Mammary epithelial cell (primary cell): ENCODE measurements around the gene PRR7.

Source experiments
- EZH2 ChIP-seq: IDR thresholded peaks from 2 replicates; pipeline ENCODE4 v1.6.1; 2012; ENCODE audit warnings: low read length, inconsistent platforms, borderline replicate concordance
- TF ChIP-seq, protein P1 (sequence below), 2 donors: IDR thresholded peaks in 1 of 2; conservative IDR thresholded peaks in 1 of 2; 2 replicates each; pipeline ENCODE4 v1.5.1; 2011 to 2012; ENCODE audit warnings: inconsistent platforms in 2 of 2, low read length in 2 of 2, mild to moderate bottlenecking in 2 of 2, control low read depth in 1 of 2, low read depth in 1 of 2; ENCODE audit not compliant: insufficient read depth in 1 of 2; ENCODE audit errors: extremely low read depth in 1 of 2

DNA sequence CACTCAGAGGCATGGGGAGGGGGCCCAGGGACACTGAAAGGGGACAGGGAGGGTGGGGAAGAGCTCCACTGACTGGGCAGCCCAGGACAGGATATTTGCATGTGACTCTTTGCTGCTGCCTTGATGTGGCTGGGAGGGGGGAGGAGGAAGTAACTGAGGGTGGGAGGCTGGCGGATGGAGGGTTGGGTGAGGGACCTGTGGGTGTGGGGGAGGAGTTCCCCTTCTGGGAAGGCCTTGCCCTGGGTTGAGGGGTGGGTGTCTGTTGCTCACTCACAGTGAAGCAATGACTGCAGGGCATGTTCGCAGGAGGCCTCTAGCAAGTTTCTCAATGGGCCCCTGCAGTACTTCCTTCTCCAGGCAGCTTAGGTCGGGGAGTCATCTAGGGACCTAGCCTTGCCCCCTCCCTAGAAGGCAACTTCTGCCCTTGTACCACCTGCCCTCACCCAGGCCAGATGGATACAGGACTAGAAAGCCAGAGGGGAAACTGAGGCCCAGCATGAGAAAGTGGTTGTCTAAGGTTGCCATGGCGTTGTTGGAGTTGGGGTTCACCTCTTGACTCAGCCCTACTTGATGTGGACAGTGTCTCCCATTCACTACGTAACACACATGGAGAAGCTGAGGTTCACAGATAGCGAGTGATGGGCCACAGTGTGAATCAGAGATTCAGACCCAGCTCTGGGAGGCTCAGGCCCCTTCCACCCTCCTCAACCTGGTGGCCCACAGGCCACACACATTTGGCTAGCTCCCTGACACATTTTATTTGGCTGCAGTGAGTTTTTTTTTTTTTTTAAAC, 17.2 kb upstream of the PRR7 start:
- TF ChIP-seq, protein P1, sequence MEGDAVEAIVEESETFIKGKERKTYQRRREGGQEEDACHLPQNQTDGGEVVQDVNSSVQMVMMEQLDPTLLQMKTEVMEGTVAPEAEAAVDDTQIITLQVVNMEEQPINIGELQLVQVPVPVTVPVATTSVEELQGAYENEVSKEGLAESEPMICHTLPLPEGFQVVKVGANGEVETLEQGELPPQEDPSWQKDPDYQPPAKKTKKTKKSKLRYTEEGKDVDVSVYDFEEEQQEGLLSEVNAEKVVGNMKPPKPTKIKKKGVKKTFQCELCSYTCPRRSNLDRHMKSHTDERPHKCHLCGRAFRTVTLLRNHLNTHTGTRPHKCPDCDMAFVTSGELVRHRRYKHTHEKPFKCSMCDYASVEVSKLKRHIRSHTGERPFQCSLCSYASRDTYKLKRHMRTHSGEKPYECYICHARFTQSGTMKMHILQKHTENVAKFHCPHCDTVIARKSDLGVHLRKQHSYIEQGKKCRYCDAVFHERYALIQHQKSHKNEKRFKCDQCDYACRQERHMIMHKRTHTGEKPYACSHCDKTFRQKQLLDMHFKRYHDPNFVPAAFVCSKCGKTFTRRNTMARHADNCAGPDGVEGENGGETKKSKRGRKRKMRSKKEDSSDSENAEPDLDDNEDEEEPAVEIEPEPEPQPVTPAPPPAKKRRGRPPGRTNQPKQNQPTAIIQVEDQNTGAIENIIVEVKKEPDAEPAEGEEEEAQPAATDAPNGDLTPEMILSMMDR (conservative IDR thresholded peaks at IDR 0.05 in 1 of 2, IDR thresholded peaks at IDR 0.05 in 1 of 2; ENCODE audit: extremely low read depth in 1 of 2, insufficient read depth in 1 of 2, low read depth in 1 of 2, low read length in 2 of 2), result no peak
- no peak for TF ChIP-seq EZH2
